ENCODE results near the gene MVB12A. TPM values are rescaled to one million over a fixed set of nuclear protein-coding genes. Genes with fewer than 3 reads are reported as not detected.

The MVB12A gene
- total and polyA plus RNA-seq, 9 of the 15 experiments (the other 6 are each of a cell fraction or from before 2014, with no cell fraction given): 1.2 to 46.2 (median 22.4) TPM

DNA sequence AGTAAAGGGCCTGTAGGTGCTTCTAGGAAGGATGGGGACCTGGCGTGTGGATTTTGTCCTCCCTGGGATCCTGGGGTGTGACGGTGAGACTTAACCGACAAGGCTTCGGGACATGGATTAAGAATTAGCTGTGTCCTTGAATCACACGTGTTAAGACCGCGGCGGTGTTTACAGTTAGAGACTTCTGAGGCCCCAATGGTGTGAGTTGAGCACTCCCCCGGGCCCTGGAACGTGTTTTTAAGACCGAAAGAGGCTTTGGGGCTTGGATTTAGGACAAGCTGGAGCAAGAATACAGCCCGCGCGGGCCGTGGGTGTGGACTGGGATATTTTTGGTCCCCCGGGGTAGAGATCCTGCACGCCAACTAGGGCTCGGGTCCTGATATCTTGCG is 49.2 kb downstream of the MVB12A start (continued):
- no peak for TF ChIP-seq POLR3A (IDR thresholded peaks at IDR 0.05; ENCODE audit: borderline replicate concordance, extremely low read depth, insufficient read depth, insufficient read length)
- peak; percentile 46; the same call in 1 of the 2 replicates for TF ChIP-seq GABPB1 (CRISPR knock-in tag; IDR thresholded peaks at IDR 0.05)
- TF ChIP-seq EP400 (IDR thresholded peaks at IDR 0.05): no peak; the same call in 1 of the 2 replicates
- TF ChIP-seq ZNF586 (CRISPR knock-in tag; conservative IDR thresholded peaks at IDR 0.05): no peak
- TF ChIP-seq ARNT (IDR thresholded peaks at IDR 0.05): no peak
- TF ChIP-seq NFE2 (IDR thresholded peaks at IDR 0.05; ENCODE audit: low read depth): no peak
- TF ChIP-seq EP300 (IDR thresholded peaks at IDR 0.05; ENCODE audit: low read length): no peak
- TF ChIP-seq, protein P1, sequence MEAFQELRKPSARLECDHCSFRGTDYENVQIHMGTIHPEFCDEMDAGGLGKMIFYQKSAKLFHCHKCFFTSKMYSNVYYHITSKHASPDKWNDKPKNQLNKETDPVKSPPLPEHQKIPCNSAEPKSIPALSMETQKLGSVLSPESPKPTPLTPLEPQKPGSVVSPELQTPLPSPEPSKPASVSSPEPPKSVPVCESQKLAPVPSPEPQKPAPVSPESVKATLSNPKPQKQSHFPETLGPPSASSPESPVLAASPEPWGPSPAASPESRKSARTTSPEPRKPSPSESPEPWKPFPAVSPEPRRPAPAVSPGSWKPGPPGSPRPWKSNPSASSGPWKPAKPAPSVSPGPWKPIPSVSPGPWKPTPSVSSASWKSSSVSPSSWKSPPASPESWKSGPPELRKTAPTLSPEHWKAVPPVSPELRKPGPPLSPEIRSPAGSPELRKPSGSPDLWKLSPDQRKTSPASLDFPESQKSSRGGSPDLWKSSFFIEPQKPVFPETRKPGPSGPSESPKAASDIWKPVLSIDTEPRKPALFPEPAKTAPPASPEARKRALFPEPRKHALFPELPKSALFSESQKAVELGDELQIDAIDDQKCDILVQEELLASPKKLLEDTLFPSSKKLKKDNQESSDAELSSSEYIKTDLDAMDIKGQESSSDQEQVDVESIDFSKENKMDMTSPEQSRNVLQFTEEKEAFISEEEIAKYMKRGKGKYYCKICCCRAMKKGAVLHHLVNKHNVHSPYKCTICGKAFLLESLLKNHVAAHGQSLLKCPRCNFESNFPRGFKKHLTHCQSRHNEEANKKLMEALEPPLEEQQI (IDR thresholded peaks at IDR 0.05): no peak
- no peak for TF ChIP-seq E2F3 (CRISPR knock-in tag; IDR thresholded peaks at IDR 0.05)
- no peak for TF ChIP-seq CREBBP (IDR thresholded peaks at IDR 0.05; ENCODE audit: low read depth, low read length)
- 0 out of 2 replicates have a peak, but pooled peaks have one; percentile 31 for TF ChIP-seq SMARCA4 (IDR thresholded peaks at IDR 0.05)
- TF ChIP-seq ZNF324 (CRISPR knock-in tag; IDR thresholded peaks at IDR 0.05): no peak
- TF ChIP-seq HNRNPUL1 (IDR thresholded peaks at IDR 0.05; ENCODE audit: low read length): no peak
- TF ChIP-seq SNIP1 (IDR thresholded peaks at IDR 0.05; ENCODE audit: low read depth): no peak
- no peak; the same call in 1 of the 2 replicates for TF ChIP-seq ETV5 (CRISPR knock-in tag; IDR thresholded peaks at IDR 0.05; ENCODE audit: low read depth)
- no peak for TF ChIP-seq TRIM24 (IDR thresholded peaks at IDR 0.05)
- TF ChIP-seq U2AF2 (optimal IDR thresholded peaks at IDR 0.05; ENCODE audit: low read depth, low read length): no peak
- TF ChIP-seq, protein P2, sequence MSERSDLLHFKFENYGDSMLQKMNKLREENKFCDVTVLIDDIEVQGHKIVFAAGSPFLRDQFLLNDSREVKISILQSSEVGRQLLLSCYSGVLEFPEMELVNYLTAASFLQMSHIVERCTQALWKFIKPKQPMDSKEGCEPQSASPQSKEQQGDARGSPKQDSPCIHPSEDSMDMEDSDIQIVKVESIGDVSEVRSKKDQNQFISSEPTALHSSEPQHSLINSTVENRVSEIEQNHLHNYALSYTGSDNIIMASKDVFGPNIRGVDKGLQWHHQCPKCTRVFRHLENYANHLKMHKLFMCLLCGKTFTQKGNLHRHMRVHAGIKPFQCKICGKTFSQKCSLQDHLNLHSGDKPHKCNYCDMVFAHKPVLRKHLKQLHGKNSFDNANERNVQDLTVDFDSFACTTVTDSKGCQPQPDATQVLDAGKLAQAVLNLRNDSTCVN (CRISPR knock-in tag; IDR thresholded peaks at IDR 0.05): no peak
- no peak for TF ChIP-seq DDX20 (tag; IDR thresholded peaks at IDR 0.05; ENCODE audit: low read depth)
- TF ChIP-seq ZNF583 (CRISPR knock-in tag; IDR thresholded peaks at IDR 0.05): 0 out of 2 replicates have a peak, but pooled peaks have one; percentile 39
- no peak for TF ChIP-seq NR2C1 (IDR thresholded peaks at IDR 0.05)
- no peak for TF ChIP-seq NR2C1 (tag; IDR thresholded peaks at IDR 0.05)
- TF ChIP-seq JUN (IDR thresholded peaks at IDR 0.05; ENCODE audit: borderline replicate concordance, low read depth, low read length): no peak
- TF ChIP-seq JUN (CRISPR knock-in tag; IDR thresholded peaks at IDR 0.05; ENCODE audit: borderline replicate concordance): no peak
- TF ChIP-seq ZNF282 (CRISPR knock-in tag; IDR thresholded peaks at IDR 0.05): no peak
- no peak for TF ChIP-seq HLTF (IDR thresholded peaks at IDR 0.05)
- no peak for TF ChIP-seq PHB (CRISPR knock-in tag; IDR thresholded peaks at IDR 0.05)
- TF ChIP-seq CTBP1 (IDR thresholded peaks at IDR 0.05; ENCODE audit: borderline replicate concordance): no peak
- TF ChIP-seq THRAP3 (IDR thresholded peaks at IDR 0.05; ENCODE audit: borderline replicate concordance): no peak
- TF ChIP-seq, protein P3, sequence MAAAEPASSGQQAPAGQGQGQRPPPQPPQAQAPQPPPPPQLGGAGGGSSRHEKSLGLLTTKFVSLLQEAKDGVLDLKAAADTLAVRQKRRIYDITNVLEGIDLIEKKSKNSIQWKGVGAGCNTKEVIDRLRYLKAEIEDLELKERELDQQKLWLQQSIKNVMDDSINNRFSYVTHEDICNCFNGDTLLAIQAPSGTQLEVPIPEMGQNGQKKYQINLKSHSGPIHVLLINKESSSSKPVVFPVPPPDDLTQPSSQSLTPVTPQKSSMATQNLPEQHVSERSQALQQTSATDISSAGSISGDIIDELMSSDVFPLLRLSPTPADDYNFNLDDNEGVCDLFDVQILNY (CRISPR knock-in tag; IDR thresholded peaks at IDR 0.05): no peak
- TF ChIP-seq NRF1 (conservative IDR thresholded peaks at IDR 0.05 in 1 of 2, IDR thresholded peaks at IDR 0.05 in 1 of 2): 0 out of 4 replicates have a peak, but pooled peaks of 1 of the 2 experiments have one; percentile 14
